ENCODE results near the gene SAP30.

SAP30 gene

GRCh38 chr4:173415885-173416653 is 45.3 kb downstream of the SAP30 start:
- no peak for DNase-seq

- DNase-seq = no peak
Observed at GRCh38 chr4:173417833-173418232, 47.1 kb downstream of the SAP30 start.

GRCh38 chr4:173418639-173419038 is 47.9 kb downstream of the SAP30 start:
- no peak for DNase-seq

- no peak for DNase-seq
Observed at GRCh38 chr4:173420324-173420752, 49.6 kb downstream of the SAP30 start.

- DNase-seq = no peak
Observed at GRCh38 chr4:173420801-173421200, 50.0 kb downstream of the SAP30 start.

GRCh38 chr4:173424899-173425805 is 54.4 kb downstream of the SAP30 start:
- no peak for DNase-seq

- no peak for DNase-seq
Observed at GRCh38 chr4:173426064-173426463, 55.3 kb downstream of the SAP30 start.

Data from islet precursor cell (in vitro differentiated cells).